ENCODE results near the gene CCNA2. TPM values are rescaled to one million over a fixed set of nuclear protein-coding genes. Genes with fewer than 3 reads are reported as not detected.

CCNA2 gene
- total and polyA plus RNA-seq, 2 donors (not counting 3 experiments of a cell fraction or from before 2014, with no cell fraction given), result 23.3 to 65.4 TPM

DNA sequence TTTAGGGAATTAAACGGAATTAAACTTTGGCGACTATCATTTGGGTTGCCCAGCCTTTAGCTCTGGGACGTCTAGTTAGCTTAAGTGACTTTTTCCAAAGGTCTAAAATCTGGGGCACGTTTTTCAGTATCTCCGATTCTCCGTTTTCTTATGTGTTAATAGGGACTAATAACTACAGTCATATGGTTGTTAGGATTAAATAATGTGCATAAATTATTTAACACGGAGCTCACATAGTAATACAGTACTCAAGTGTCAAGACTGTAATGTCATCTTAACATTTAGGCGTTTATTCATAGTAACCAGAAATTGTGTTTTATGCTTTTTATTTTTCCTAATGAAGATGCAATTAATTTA lies 466 bp upstream of the CCNA2 start:
- Histone ChIP-seq H3K4me3 (replicated peaks in 1 of 3; ENCODE audit: insufficient read depth in 1 of 3, low read depth in 1 of 3, low read length in 3 of 3) (peak overlapping the region; percentile 86 to 96 (median 86)), H2AFZ (ENCODE audit: low read depth, low read length) (peak overlapping the region; percentile 96), H4K20me1 (replicated peaks; ENCODE audit: control insufficient read depth, extremely low read depth, insufficient read depth, low read length) (no peaks in the 10 kb centered on the region), H3K27me3 (ENCODE audit: control insufficient read depth in 2 of 2, insufficient read depth in 2 of 2, low read length in 2 of 2) (no peaks in the 10 kb centered on the region), H3K9me3 (replicated peaks; ENCODE audit: control insufficient read depth, insufficient read depth, low read length) (no peaks in the 10 kb centered on the region), H3K9me1 (replicated peaks; ENCODE audit: control insufficient read depth, extremely low read depth, insufficient read depth, low read length) (no peaks in the 10 kb centered on the region), H3K4me1 (ENCODE audit: control insufficient read depth, extremely low read depth, insufficient read depth, low read length) (peaks cover 27% of the 10 kb centered on the region), H3K27ac (ENCODE audit: insufficient read depth, low read depth, low read length) (peak overlapping the region; percentile 64), H3K79me2 (ENCODE audit: control insufficient read depth, insufficient read depth, low read length) (peaks cover 41% of the 10 kb centered on the region), H3K4me2 (ENCODE audit: insufficient read depth, low read length) (peak overlapping the region; percentile 97), H3K9ac (replicated peaks; ENCODE audit: extremely low read depth, insufficient read depth, low read length) (peak overlapping the region; percentile 90), H3K36me3 (ENCODE audit: control insufficient read depth in 2 of 2, extremely low read depth in 1 of 2, insufficient read depth in 2 of 2, low read length in 2 of 2) (peaks cover 0 to 8% of the 10 kb centered on the region in 2 experiments)
- TF ChIP-seq JUN (IDR thresholded peaks at IDR 0.05; ENCODE audit: borderline replicate concordance, insufficient read depth, insufficient read length, low read depth) (no peak), EZH2 (IDR thresholded peaks at IDR 0.05; ENCODE audit: borderline replicate concordance, low read depth, low read length, severe bottlenecking) (no peak), GATA2 (IDR thresholded peaks at IDR 0.05; ENCODE audit: insufficient read depth, insufficient read length, low read depth, low read length) (no peak), FOS (IDR thresholded peaks at IDR 0.05; ENCODE audit: borderline replicate concordance, insufficient read depth, low read length) (no peak), MYC (IDR thresholded peaks at IDR 0.05; ENCODE audit: low read depth, low read length) (no peak), POLR2A (IDR thresholded peaks at IDR 0.05; ENCODE audit: low read depth, low read length) (no peak), POLR2AphosphoS5 (IDR thresholded peaks at IDR 0.05; ENCODE audit: insufficient read depth, low read depth, low read length) (no peak)
- TF ChIP-seq, protein P1, sequence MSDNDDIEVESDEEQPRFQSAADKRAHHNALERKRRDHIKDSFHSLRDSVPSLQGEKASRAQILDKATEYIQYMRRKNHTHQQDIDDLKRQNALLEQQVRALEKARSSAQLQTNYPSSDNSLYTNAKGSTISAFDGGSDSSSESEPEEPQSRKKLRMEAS (IDR thresholded peaks at IDR 0.05; ENCODE audit: insufficient read depth, insufficient read length), result no peak
- FAIRE-seq (no peak), DNase-seq (ENCODE audit: low read depth, low spot score) (no peak)
- dilution Hi-C loops (cut with MboI; ENCODE audit: extremely low pct_ligation_motif_present, low sequenced_read_pairs), result no loop called here
- intact Hi-C loops (cut with micrococcal nuclease), result loop anchor here (1.0 to 5.0 kb wide), 2 partner anchors 46 to 753 kb away; partner anchors contain the start of gene BBS7
- BruUV-seq (replicated peaks), result TSS peak; percentile 91
- ChIA-PET POLR2A (no interaction called here), CTCF (interaction anchor here (0.8 to 1.6 kb wide), 4 partner anchors 12 to 453 kb away, joined by 4 to 6 read pairs (median 4); partner anchors contain the start of genes BBS7 and EXOSC9)

Data from endothelial cell of umbilical vein (primary cell).